NCI-H128 (cell line): ENCODE measurements around the gene B3GNT3.
A peak's percentile ranks its signal among the peaks of the same experiment; 100 is the strongest.
"Not testable (repeated sequence)": the region's sequence is repeated elsewhere in the genome, so short reads cannot be mapped to it uniquely, and the experiment has no call there.

Experiments
- DNase-seq: peaks from one replicate; lab custom pipeline; 2025; ENCODE audit not compliant: unreplicated experiment; lab: John Stamatoyannopoulos, UW

The B3GNT3 gene

GRCh38 chr19:17766543-17767131, 28.3 kb upstream of the B3GNT3 start:
- DNase-seq = peak; percentile 76

GRCh38 chr19:17767559-17767958, 27.4 kb upstream of the B3GNT3 start:
- DNase-seq = no peak

GRCh38 chr19:17770613-17771012, 24.3 kb upstream of the B3GNT3 start:
- no peak for DNase-seq

- DNase-seq = no peak
Measured at GRCh38 chr19:17772172-17772571, 22.8 kb upstream of the B3GNT3 start.

- DNase-seq = no peak
Measured at GRCh38 chr19:17775245-17775927, 19.6 kb upstream of the B3GNT3 start.

GRCh38 chr19:17775991-17776803, 18.7 kb upstream of the B3GNT3 start:
- DNase-seq = no peak

GRCh38 chr19:17777840-17778239, 17.1 kb upstream of the B3GNT3 start:
- DNase-seq = not testable (repeated sequence)

GRCh38 chr19:17778251-17778967, 16.5 kb upstream of the B3GNT3 start:
- DNase-seq = no peak

GRCh38 chr19:17778968-17779929, 15.7 kb upstream of the B3GNT3 start:
- DNase-seq = no peak

- DNase-seq = no peak
Measured at GRCh38 chr19:17780781-17781180, 14.2 kb upstream of the B3GNT3 start.

GRCh38 chr19:17783721-17784120, 11.2 kb upstream of the B3GNT3 start:
- not testable (repeated sequence) for DNase-seq

- DNase-seq = peak; percentile 29
Measured at GRCh38 chr19:17784201-17785008, 10.5 kb upstream of the B3GNT3 start.

- no peak for DNase-seq
Measured at GRCh38 chr19:17787274-17787913, 7.5 kb upstream of the B3GNT3 start.

- no peak for DNase-seq
Measured at GRCh38 chr19:17788632-17789031, 6.3 kb upstream of the B3GNT3 start.

- no peak for DNase-seq
Measured at GRCh38 chr19:17790059-17790780, 4.7 kb upstream of the B3GNT3 start.

- no peak for DNase-seq
Measured at GRCh38 chr19:17794412-17794730, 567 bp upstream of the B3GNT3 start.

- no peak for DNase-seq
Measured at GRCh38 chr19:17795495-17795856, 538 bp downstream of the B3GNT3 start.

- no peak for DNase-seq
Measured at GRCh38 chr19:17796013-17796837, 1.3 kb downstream of the B3GNT3 start.
